ENCODE data around the gene PDP2. TPM values are rescaled to one million over a fixed set of nuclear protein-coding genes. Genes with fewer than 3 reads are reported as not detected.

Gene PDP2
- total and polyA plus RNA-seq, 11 donors: 1.1 to 7.5 (median 3.5) TPM

- peaks cover 0 to 20% (median 12%) of the 10 kb centered on the region in 12 donors for H3K4me1 ChIP-seq
- H3K36me3 ChIP-seq: no peaks in the 10 kb centered on the region
- H3K4me3 ChIP-seq: no peak overlapping the region
- intact Hi-C loops (cut with DNase I): no loop called here
- ATAC-seq (peak in 1 of 4 donors; percentile 23), DNase-seq (no peak)
- no peaks in the 10 kb centered on the region for H3K9me3 ChIP-seq
- no peak for TF ChIP-seq CTCF (IDR thresholded peaks at IDR 0.05)
- H3K27me3 ChIP-seq: peaks cover 5 to 52% (median 21%) of the 10 kb centered on the region in 9 donors
- H3K27ac ChIP-seq: no peak overlapping the region
- 20 to 33% (median 29%) methylated on average over 8 to 9 of the region's 9 CpGs for WGBS, 4 donors
Measured at GRCh38 chr16:66845791-66846221, 34.5 kb upstream of the PDP2 start.

- ATAC-seq: no peak
- peaks cover 5 to 52% (median 21%) of the 10 kb centered on the region in 9 donors for H3K27me3 ChIP-seq
- no peak overlapping the region for H3K4me3 ChIP-seq
- H3K36me3 ChIP-seq: no peaks in the 10 kb centered on the region
- no peak for DNase-seq
- WGBS, 4 donors: 50 to 94% (median 86%) methylated on average over 1 of the region's 1 CpG
- no peaks in the 10 kb centered on the region for H3K9me3 ChIP-seq
- H3K27ac ChIP-seq: no peak overlapping the region
- H3K4me1 ChIP-seq: peaks cover 0 to 20% (median 12%) of the 10 kb centered on the region in 12 donors
- intact Hi-C loops (cut with DNase I): no loop called here
- TF ChIP-seq CTCF (IDR thresholded peaks at IDR 0.05): no peak
- TF ChIP-seq POLR2A (IDR thresholded peaks at IDR 0.05): no peak
Measured at GRCh38 chr16:66846266-66846665, 34.0 kb upstream of the PDP2 start.

- intact Hi-C loops (cut with DNase I): no loop called here
- peaks cover 0 to 20% (median 12%) of the 10 kb centered on the region in 12 donors for H3K4me1 ChIP-seq
- ATAC-seq (no peak), DNase-seq (no peak)
- WGBS, 4 donors: 94 to 97% (median 96%) methylated on average over 6 of the region's 6 CpGs
- no peaks in the 10 kb centered on the region for H3K36me3 ChIP-seq
- TF ChIP-seq POLR2A (IDR thresholded peaks at IDR 0.05): no peak
- TF ChIP-seq CTCF (IDR thresholded peaks at IDR 0.05): no peak
- no peaks in the 10 kb centered on the region for H3K9me3 ChIP-seq
- H3K27ac ChIP-seq: no peak overlapping the region
- peaks cover 5 to 52% (median 21%) of the 10 kb centered on the region in 9 donors for H3K27me3 ChIP-seq
- no peak overlapping the region for H3K4me3 ChIP-seq
Measured at GRCh38 chr16:66846831-66847230, 33.5 kb upstream of the PDP2 start.

- ATAC-seq (no peak), DNase-seq (no peak)
- Histone ChIP-seq H3K4me1 (peaks cover 0 to 20% (median 12%) of the 10 kb centered on the region in 12 donors), H3K4me3 (no peak overlapping the region), H3K36me3 (no peaks in the 10 kb centered on the region), H3K9me3 (no peaks in the 10 kb centered on the region), H3K27ac (no peak overlapping the region), H3K27me3 (peaks cover 5 to 52% (median 21%) of the 10 kb centered on the region in 9 donors)
- WGBS, 4 donors: 69 to 85% (median 80%) methylated on average over 6 of the region's 6 CpGs
- TF ChIP-seq CTCF (IDR thresholded peaks at IDR 0.05): no peak
- TF ChIP-seq POLR2A (IDR thresholded peaks at IDR 0.05): no peak
- intact Hi-C loops (cut with DNase I): no loop called here
Measured at GRCh38 chr16:66847533-66848067, 32.7 kb upstream of the PDP2 start.
